Measurements from ENCODE around the gene STPG3. TPM values are rescaled to one million over a fixed set of nuclear protein-coding genes. Genes with fewer than 3 reads are reported as not detected.

The STPG3 gene
- total and polyA plus RNA-seq, 9 of the 15 experiments (the other 6 are each of a cell fraction or from before 2014, with no cell fraction given): not detected

GRCh38 chr9:137236936-137237421 lies 14.1 kb upstream of the STPG3 start:
- intact Hi-C loops (cut with micrococcal nuclease): no loop called here
- DNase-seq (ENCODE audit: extremely low read depth in 1 of 4, low spot score in 3 of 4) (no peak), FAIRE-seq (no peak), ATAC-seq (no peak)
- H4K20me1 ChIP-seq (replicated peaks; ENCODE audit: control insufficient read depth, insufficient read depth, low read length): peaks cover 5% of the 10 kb centered on the region
- in situ Hi-C loops (cut with MboI): loop anchor here (25.0 kb wide), 1 partner anchor 450 kb away; the partner anchor contains the start of genes CCDC183 and TMEM141
- POLR2A ChIA-PET: interaction anchor here (0.6 to 1.3 kb wide), 6 partner anchors 41 to 232 kb away, joined by 3 to 5 read pairs (median 4); partner anchors contain the start of gene TOR4A
- no peaks in the 10 kb centered on the region for H3K9me3 ChIP-seq (replicated peaks; ENCODE audit: control insufficient read depth, insufficient read depth, low read depth, low read length)
- no peak overlapping the region for H3K4me3 ChIP-seq
- CTCF ChIA-PET (ENCODE audit: low intra/inter-chr PET ratio): interaction anchor here (0.8 to 1.6 kb wide), 4 partner anchors 19 to 190 kb away, joined by 3 to 7 read pairs (median 4); partner anchors contain the start of genes NELFB and NPDC1
- H3K9ac ChIP-seq (ENCODE audit: insufficient read depth in 1 of 2, low read depth in 2 of 2, low read length in 2 of 2): peak overlapping the region; percentile 10 to 88; a peak in 3 of 4 replicates
- H3K27ac ChIP-seq (ENCODE audit: extremely low read depth, low read depth, low read length): no peak overlapping the region; the same call in 2 of the 3 replicates
- no TSS peak for BruUV-seq (replicated peaks)
- H3K4me2 ChIP-seq (ENCODE audit: insufficient read depth, low read length): no peak overlapping the region; the same call in 1 of the 2 replicates
- peak; percentile 10 for TF ChIP-seq POLR2G (IDR thresholded peaks at IDR 0.05; ENCODE audit: low read depth, low read length)
- 0 out of 2 replicates have a peak, but pooled peaks have one; percentile 56 for TF ChIP-seq MED1 (CRISPR knock-in tag; IDR thresholded peaks at IDR 0.05; ENCODE audit: borderline replicate concordance)
- TF ChIP-seq RBFOX2 (IDR thresholded peaks at IDR 0.05; ENCODE audit: low read depth, low read length): peak; percentile 30; the same call in 1 of the 2 replicates
- 0 out of 2 replicates have a peak, but pooled peaks have one; percentile 19 for TF ChIP-seq ZC3H4 (CRISPR knock-in tag; IDR thresholded peaks at IDR 0.05; ENCODE audit: borderline replicate concordance)
- no peak for TF ChIP-seq THRB (CRISPR knock-in tag; conservative IDR thresholded peaks at IDR 0.05)
- H3K4me1 ChIP-seq (replicated peaks in 1 of 2; ENCODE audit: control insufficient read depth in 2 of 2, insufficient read depth in 2 of 2, low read length in 2 of 2): peaks cover 16 to 91% of the 10 kb centered on the region in 2 experiments
- H3K36me3 ChIP-seq (ENCODE audit: control insufficient read depth, insufficient read depth, low read length): peaks cover 8% of the 10 kb centered on the region; the same call in 1 of the 3 replicates
- WGBS (ENCODE audit: insufficient coverage, low coverage, missing lambda C conversion rate): 47% methylated on average over 5 of the region's 11 CpGs
- H3K27me3 ChIP-seq (ENCODE audit: control insufficient read depth in 2 of 2, insufficient read depth in 2 of 2, low read length in 2 of 2): no peaks in the 10 kb centered on the region
- H3K79me2 ChIP-seq (ENCODE audit: control insufficient read depth, insufficient read depth, low read length): peaks cover 35% of the 10 kb centered on the region
- H2AFZ ChIP-seq (ENCODE audit: low read depth, low read length): no peak overlapping the region
- H3K9me1 ChIP-seq (ENCODE audit: control insufficient read depth, insufficient read depth, low read length): peaks cover 5% of the 10 kb centered on the region
